ENCODE measurements around the gene ZNF236.

GRCh38 chr18:76886112-76886511 lies 63.8 kb downstream of the ZNF236 start:
- TF ChIP-seq FOXM1 (IDR thresholded peaks at IDR 0.05; ENCODE audit: borderline replicate concordance, low read depth) (no peak), REST (IDR thresholded peaks at IDR 0.05; ENCODE audit: low read depth) (no peak), CEBPB (IDR thresholded peaks at IDR 0.05) (no peak), MAX (IDR thresholded peaks at IDR 0.05) (0 out of 2 replicates have a peak, but pooled peaks have one; percentile 31), EP300 (IDR thresholded peaks at IDR 0.05; ENCODE audit: borderline replicate concordance) (no peak), RAD21 (IDR thresholded peaks at IDR 0.05; ENCODE audit: low read depth) (no peak), EGR1 (IDR thresholded peaks at IDR 0.05) (no peak)

Data from Ishikawa (cell line).